ENCODE results near the gene TBL1XR1.

The TBL1XR1 gene

GRCh38 chr3:177181418-177181817 lies 15.9 kb downstream of the TBL1XR1 start:
- no peak for TF ChIP-seq CTCF (IDR thresholded peaks at IDR 0.05; ENCODE audit: low read length, missing control alignments)
- DNase-seq (ENCODE audit: low read depth): no peak

GRCh38 chr3:177180506-177180905 lies 16.8 kb downstream of the TBL1XR1 start:
- no peak for DNase-seq (ENCODE audit: low read depth)
- no peak for TF ChIP-seq CTCF (IDR thresholded peaks at IDR 0.05; ENCODE audit: low read length, missing control alignments)
- H3K4me3 ChIP-seq (replicated peaks; ENCODE audit: low read depth, low read length): no peak overlapping the region

More at GRCh38 chr3:177181418-177181817, 15.9 kb downstream of the TBL1XR1 start:
- no peak overlapping the region for H3K4me3 ChIP-seq (replicated peaks; ENCODE audit: low read depth, low read length)

- H3K4me3 ChIP-seq (replicated peaks; ENCODE audit: low read depth, low read length): no peak overlapping the region
- TF ChIP-seq CTCF (IDR thresholded peaks at IDR 0.05; ENCODE audit: low read length, missing control alignments): no peak
- no peak for DNase-seq (ENCODE audit: low read depth)
These were observed 17.8 kb downstream of the TBL1XR1 start for GRCh38 chr3:177179281-177180067.

GRCh38 chr3:177177749-177178221 lies 19.5 kb downstream of the TBL1XR1 start:
- H3K4me3 ChIP-seq (replicated peaks; ENCODE audit: low read depth, low read length): no peak overlapping the region
- no peak for DNase-seq (ENCODE audit: low read depth)
- no peak for TF ChIP-seq CTCF (IDR thresholded peaks at IDR 0.05; ENCODE audit: low read length, missing control alignments)

GRCh38 chr3:177174607-177175170 lies 22.6 kb downstream of the TBL1XR1 start:
- no peak for TF ChIP-seq CTCF (IDR thresholded peaks at IDR 0.05; ENCODE audit: low read length, missing control alignments)

GRCh38 chr3:177169936-177170722 lies 27.2 kb downstream of the TBL1XR1 start:
- H3K4me3 ChIP-seq (replicated peaks; ENCODE audit: low read depth, low read length): no peak overlapping the region
- TF ChIP-seq CTCF (IDR thresholded peaks at IDR 0.05; ENCODE audit: low read length, missing control alignments): no peak
- no peak for DNase-seq (ENCODE audit: low read depth)

More at GRCh38 chr3:177174607-177175170, 22.6 kb downstream of the TBL1XR1 start:
- DNase-seq (ENCODE audit: low read depth): no peak
- no peak overlapping the region for H3K4me3 ChIP-seq (replicated peaks; ENCODE audit: low read depth, low read length)

Data from fibroblast of pulmonary artery (primary cell).